ENCODE results near the gene EXOC7.

Gene EXOC7

DNA sequence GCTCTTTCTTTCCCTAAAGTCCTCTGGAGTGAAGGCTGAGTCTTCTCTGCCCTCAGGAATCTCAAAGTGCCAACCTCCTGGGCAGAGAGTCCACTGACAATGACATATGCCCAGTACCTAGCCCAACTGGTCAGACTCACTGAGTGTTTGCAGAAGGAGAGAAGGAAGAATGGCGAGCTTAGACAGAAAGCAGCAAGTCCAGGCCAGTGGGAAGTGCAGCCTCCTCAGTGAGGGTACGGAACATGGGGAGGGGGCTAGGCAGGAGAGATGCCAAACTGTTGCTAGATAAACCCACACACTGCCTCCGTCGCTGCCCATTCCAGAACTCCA, 678 bp downstream of the EXOC7 start:
- TF ChIP-seq CTCF (IDR thresholded peaks at IDR 0.05; ENCODE audit: low read depth, low read length, missing control alignments) = no peak
- DNase-seq (ENCODE audit: extremely low read depth, low read depth) = no peak
- peak overlapping the region; percentile 81 for H3K4me3 ChIP-seq (replicated peaks; ENCODE audit: low read depth, low read length)

GRCh38 chr17:76097716-76098295, 5.8 kb downstream of the EXOC7 start:
- TF ChIP-seq CTCF (IDR thresholded peaks at IDR 0.05; ENCODE audit: low read depth, low read length, missing control alignments) = no peak
- DNase-seq (ENCODE audit: extremely low read depth, low read depth) = no peak
- H3K4me3 ChIP-seq (replicated peaks; ENCODE audit: low read depth, low read length) = no peak overlapping the region

- no peak for TF ChIP-seq CTCF (IDR thresholded peaks at IDR 0.05; ENCODE audit: low read depth, low read length, missing control alignments)
- no peak overlapping the region for H3K4me3 ChIP-seq (replicated peaks; ENCODE audit: low read depth, low read length)
- DNase-seq (ENCODE audit: extremely low read depth, low read depth) = no peak
These were observed 7.6 kb downstream of the EXOC7 start for GRCh38 chr17:76095943-76096342.

DNA sequence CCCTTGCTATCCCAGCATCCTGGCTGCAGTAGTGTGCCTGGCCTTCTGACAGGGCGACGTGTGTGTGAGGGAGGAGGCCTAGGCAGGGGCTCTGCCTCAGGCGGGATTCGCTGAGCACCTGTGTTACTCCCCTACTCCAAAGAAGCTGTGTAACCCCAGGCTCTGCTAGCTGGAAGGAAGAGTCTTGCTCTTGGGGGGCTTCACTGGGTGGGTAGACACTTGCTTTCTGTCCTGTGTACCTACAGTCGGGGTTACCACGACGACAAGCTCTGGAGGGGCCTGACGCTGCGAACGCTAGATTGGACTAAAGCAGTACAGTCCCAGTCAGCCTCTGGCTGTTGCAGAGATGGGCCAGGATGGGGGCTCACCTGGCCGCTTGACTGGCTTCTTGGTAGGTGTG, 9.5 kb downstream of the EXOC7 start:
- DNase-seq (ENCODE audit: extremely low read depth, low read depth) = no peak
- H3K4me3 ChIP-seq (replicated peaks; ENCODE audit: low read depth, low read length) = no peak overlapping the region
- no peak for TF ChIP-seq CTCF (IDR thresholded peaks at IDR 0.05; ENCODE audit: low read depth, low read length, missing control alignments)

DNA sequence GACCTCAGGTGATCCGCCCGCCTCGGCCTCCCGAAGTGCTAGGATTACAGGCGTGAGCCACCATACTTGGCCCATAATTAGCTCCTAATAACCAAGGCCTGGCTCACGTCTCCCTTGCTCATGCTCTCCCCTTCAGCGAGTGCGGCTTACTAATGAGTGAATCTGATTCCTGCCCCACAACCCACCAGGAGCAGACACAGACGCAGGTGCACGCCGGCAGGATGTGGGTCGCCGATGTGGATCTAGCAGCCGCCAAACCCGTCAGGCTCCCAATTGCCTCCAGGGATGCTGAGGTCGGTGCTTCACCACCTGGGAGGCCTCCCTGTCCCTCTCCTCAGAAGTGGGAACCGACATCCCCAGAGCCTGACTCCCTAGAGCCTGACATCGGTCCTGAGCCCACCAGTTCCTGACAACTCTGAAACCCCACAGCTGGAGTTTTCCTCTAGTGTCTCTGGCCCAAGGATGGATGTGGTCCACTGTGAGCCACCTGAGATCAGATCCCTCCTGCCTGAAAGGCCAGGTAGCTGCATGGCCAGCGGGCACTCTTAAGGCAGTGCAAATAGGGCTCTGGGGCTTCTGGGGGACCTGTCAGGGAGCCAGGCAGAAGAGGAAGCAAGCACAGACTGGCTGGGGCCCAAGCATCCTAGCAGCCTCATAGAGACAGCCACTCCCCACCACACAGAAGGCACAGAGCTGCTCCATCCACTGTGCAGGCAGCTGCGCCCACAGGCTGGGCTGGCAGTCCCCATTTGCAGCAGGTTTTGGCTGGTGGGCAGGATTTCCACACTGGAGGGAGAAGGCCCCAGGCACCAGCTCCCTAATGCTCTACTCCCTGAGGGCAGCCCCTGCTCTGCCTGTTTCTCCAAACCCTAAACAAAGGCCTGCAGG, 10.8 kb downstream of the EXOC7 start:
- no peak for TF ChIP-seq CTCF (IDR thresholded peaks at IDR 0.05; ENCODE audit: low read depth, low read length, missing control alignments)
- no peak overlapping the region for H3K4me3 ChIP-seq (replicated peaks; ENCODE audit: low read depth, low read length)
- no peak for DNase-seq (ENCODE audit: extremely low read depth, low read depth)

GRCh38 chr17:76091526-76092286, 11.9 kb downstream of the EXOC7 start:
- no peak for DNase-seq (ENCODE audit: extremely low read depth, low read depth)
- no peak for TF ChIP-seq CTCF (IDR thresholded peaks at IDR 0.05; ENCODE audit: low read depth, low read length, missing control alignments)
- H3K4me3 ChIP-seq (replicated peaks; ENCODE audit: low read depth, low read length) = no peak overlapping the region
